GM12872 (cell line): ENCODE results near the gene SRPRA.

Experiments
- TF ChIP-seq, protein P1 (sequence below): IDR thresholded peaks from 3 replicates; pipeline ENCODE4 v1.5.1; 2011; ENCODE audit warnings: low read depth, mild to moderate bottlenecking, low read length, moderate library complexity; ENCODE audit not compliant: insufficient read depth

SRPRA gene, protein sequence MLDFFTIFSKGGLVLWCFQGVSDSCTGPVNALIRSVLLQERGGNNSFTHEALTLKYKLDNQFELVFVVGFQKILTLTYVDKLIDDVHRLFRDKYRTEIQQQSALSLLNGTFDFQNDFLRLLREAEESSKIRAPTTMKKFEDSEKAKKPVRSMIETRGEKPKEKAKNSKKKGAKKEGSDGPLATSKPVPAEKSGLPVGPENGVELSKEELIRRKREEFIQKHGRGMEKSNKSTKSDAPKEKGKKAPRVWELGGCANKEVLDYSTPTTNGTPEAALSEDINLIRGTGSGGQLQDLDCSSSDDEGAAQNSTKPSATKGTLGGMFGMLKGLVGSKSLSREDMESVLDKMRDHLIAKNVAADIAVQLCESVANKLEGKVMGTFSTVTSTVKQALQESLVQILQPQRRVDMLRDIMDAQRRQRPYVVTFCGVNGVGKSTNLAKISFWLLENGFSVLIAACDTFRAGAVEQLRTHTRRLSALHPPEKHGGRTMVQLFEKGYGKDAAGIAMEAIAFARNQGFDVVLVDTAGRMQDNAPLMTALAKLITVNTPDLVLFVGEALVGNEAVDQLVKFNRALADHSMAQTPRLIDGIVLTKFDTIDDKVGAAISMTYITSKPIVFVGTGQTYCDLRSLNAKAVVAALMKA

DNA sequence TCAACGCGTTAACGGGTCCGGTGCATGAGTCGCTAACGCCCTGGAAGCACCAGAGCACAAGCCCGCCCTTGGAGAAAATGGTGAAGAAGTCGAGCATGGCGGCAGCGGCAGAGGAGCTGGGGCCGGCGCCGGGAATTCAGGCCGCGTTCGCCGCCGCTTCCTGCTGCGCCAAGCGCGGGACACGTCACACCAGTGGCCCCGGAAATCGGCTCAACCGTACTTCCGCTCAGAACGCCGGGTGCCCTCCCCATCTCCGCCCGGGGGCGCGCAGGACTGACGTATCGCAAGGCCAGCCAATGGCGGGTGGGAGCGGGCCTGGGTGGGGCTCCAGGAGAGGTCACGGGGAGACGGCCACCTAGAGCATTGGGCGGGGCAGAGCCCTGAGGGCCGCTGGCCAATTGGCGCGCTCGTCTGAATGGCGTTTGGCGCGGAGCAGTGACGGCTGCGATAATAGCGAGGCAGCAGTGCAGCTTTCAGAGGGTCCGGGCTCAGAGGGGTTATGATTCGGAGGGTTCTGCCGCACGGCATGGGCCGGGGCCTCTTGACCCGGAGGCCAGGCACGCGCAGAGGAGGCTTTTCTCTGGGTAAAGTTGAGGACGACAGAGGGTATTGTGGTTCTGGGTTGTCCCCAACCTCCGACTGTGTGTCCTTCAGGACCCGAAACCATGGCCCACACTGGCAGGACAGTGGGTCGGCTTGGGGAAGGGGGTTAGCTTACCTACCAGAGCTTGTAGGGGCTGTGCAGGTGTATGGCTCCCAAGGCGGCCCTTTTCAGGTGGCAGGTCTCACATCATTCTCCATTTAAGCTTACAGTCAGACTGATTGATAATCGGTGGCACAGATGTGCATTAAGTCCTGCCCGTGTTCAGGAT, at the start of gene SRPRA, which contains the start of gene FOXRED1:
Gene SRPRA, minus strand, starts transcription at position 188 of the 872 bp plus-strand sequence. Its CDS starts 91 bp downstream, at position 97.
Gene FOXRED1, plus strand, starts transcription at position 447 of the 872 bp plus-strand sequence. Its CDS starts 53 bp downstream, at position 500.
- TF ChIP-seq, protein P1, sequence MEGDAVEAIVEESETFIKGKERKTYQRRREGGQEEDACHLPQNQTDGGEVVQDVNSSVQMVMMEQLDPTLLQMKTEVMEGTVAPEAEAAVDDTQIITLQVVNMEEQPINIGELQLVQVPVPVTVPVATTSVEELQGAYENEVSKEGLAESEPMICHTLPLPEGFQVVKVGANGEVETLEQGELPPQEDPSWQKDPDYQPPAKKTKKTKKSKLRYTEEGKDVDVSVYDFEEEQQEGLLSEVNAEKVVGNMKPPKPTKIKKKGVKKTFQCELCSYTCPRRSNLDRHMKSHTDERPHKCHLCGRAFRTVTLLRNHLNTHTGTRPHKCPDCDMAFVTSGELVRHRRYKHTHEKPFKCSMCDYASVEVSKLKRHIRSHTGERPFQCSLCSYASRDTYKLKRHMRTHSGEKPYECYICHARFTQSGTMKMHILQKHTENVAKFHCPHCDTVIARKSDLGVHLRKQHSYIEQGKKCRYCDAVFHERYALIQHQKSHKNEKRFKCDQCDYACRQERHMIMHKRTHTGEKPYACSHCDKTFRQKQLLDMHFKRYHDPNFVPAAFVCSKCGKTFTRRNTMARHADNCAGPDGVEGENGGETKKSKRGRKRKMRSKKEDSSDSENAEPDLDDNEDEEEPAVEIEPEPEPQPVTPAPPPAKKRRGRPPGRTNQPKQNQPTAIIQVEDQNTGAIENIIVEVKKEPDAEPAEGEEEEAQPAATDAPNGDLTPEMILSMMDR, result no peak

DNA sequence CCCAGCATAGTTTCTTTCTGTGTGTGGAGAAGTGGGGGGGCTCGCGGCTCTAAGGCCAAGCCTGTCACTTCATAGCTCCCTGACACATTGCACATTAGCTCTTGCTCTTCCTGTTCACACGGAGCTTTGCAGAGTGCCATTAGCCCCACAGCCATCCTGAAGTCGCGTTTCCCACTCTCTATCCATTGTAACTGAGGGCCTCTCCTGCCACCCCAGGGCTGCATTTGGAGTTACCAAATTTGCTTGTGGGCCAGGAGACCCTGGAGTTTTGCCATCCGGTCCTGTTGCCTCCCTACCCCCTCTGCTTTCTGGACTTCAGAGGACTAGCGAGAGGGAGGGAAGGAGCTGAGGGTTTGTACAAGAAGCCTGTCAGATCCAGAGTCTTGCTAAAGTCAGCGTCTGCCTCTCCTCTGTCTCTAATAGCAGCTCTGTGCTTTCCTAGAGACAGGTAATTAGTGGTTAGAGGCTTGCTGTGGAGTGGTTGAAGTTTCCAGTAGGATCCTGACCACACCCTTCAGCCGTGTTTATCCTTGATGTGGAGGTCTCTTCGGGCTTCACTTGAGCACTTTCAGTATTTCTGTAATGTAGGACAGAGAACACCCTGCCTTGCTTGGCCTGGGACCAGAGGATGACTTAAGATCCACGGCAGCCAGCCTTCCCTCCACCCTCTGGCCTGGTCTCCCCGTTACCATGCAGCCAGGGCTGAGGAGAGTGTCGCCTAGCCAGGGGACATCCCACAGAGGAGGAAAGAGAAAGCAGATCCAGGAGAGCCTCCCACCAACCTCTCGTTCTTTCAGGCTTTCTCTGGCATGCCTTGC, 49.3 kb upstream of the SRPRA start:
- TF ChIP-seq, protein P1, result no peak

DNA sequence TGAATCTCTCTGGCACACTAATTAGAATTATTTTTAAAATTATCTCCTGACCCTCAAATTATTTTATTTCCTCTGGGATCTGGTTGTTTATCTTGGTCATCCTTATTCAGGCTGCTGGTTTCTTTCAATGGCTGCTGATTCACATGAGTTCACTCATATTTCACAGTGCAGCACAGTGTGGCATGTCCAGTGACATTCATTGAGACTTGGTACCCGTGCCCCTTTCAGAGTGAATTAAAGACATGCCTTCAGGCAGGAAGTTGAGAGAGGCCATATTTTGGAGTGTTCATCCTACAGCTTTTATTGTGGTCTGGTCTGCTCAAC, 48.7 kb upstream of the SRPRA start:
- TF ChIP-seq, protein P1, result no peak

DNA sequence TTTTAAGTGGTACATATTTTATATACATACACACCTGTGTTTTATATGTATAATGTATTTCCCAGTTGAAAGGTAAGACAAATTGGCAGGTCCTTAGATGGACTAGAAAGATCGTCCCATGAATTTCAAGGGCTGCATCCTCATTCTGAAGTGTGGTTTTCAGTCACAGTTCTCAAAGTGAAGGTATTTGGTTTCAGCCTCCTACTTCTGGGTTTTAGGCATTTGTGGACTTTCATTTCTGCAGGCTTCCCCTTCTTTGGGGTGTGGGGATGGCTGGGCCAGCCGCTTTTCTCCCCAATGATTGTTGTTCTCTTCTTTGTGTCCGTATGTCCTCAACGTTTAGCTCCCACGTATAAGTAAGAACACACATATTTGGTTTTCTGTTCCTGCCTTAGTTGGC, 45.1 kb upstream of the SRPRA start:
- TF ChIP-seq, protein P1, result no peak

DNA sequence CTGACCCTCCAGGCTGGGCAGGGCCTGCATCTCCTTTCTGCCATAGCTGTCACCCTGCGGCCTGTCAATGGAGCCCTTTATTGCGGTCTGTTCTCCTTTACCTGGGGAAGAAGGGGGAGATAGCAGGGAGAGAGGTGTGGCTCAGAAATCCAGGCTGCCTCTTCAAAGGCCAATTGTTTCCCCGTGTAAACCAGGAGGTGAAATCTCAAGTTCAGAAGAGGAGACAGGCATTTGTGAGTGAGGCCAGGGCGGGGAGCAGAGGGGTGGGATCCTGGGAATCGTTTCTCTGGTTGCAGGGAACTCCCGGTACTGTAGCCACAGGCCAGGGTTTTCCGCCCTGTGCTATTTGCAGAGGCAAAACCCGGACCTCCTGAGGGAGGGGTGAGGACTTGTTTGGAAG, 44.3 kb upstream of the SRPRA start:
- TF ChIP-seq, protein P1, result no peak

DNA sequence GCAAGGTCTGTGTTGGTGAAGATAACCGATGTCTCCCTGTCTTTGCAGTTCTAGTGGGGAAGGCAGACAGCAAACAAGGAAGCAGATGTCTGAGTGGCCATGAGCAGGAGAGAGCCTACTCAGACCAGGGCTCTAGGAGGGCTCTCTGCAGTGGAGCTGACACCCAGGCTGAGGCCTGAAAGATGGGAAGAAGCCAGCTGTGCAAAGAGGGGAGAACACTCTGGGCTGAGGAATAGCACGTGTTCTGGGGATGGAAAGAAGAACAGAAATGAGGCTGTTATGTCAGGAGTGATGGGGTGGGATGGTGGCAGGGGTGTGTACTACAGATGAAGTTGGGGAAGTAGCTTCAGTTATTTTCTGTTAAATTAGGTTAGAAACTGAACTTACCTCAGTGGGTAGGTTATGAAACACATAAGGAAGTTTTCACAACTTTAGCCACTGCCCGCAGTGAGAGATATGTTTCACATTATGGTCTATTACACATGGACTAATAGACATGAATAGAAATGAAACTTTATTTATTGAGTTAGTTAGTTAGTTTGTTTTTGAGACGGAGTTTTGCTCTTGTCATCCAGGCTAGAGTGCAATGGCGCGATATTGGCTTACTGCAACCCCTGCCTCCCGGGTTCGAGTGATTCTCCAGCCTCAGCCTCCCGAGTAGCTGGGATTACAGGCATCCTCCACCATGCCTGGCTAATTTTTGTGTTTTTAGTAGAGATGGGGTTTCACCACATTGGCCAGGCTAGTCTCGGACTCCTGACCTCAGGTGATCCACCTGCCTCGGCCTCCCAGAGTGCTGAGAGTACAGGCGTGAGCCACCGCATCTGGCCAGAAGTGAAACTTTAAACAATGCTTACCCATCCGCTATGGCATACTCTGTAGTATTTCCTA, 43.0 kb upstream of the SRPRA start:
- TF ChIP-seq, protein P1, result no peak
